ENCODE measurements around the gene ZCWPW1.
A peak's percentile ranks its signal among the peaks of the same experiment; 100 is the strongest.
"Not testable (repeated sequence)": the region's sequence is repeated elsewhere in the genome, so short reads cannot be mapped to it uniquely, and the experiment has no call there.

The ZCWPW1 gene

DNA sequence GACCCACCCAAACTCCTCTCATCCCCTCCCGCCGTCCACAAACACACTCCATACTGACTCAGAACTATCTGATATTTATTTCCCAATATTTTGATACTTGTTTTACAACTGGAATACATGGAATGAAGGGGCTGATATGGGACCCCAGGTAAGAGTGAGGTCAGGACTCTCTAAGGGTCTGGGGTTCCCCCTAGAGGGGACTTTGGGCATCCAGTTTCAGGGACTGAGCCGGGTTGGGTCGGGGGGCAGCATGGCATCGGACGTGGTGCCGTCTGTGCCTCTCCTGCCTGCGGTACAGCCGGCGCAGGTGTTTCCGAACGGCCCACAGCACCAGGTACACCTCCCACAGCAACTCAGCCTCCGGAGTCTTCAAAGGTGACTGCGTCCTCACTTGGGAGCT lies 28.1 kb upstream of the ZCWPW1 start:
- DNase-seq (ENCODE audit: low spot score) = no peak

DNA sequence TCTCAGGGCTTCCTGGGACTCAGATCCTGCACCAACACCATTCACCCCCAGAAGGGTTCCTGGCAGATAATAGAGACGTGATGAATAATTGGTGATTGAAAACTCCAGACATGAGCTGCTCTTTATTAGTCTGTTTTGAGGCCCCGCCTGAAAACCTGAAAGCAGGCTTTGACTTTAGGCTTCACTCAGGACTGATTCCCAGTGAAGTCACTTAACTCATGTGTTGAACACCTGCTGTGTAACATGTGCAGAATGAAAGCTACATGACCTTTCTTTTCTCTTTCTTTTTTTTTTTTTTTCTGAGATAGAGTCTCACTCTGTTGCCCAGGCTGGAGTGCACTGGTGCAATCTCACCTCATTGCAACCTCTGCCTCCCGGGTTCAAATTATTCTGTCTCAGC lies 26.7 kb upstream of the ZCWPW1 start:
- DNase-seq (ENCODE audit: low spot score) = no peak

DNA sequence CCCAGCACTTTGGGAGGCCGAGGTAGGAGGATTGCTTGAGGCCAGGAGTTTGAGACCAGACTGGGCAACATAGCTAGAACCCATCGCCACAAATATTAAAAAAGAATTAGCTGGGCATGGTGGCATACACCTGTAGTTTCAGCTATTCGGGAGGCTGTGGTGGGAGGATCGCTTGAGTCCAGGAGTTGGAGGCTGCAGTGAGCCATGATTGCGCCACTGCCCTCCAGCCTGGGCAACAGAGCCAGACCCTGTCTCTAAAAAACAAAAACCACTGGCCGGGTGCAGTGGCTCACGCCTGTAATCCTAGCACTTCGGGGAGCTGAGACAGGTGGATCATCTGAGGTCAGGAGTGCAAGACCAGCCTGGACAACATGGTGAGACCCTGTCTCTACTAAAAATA lies 25.4 kb upstream of the ZCWPW1 start:
- DNase-seq (ENCODE audit: low spot score) = not testable (repeated sequence)

DNA sequence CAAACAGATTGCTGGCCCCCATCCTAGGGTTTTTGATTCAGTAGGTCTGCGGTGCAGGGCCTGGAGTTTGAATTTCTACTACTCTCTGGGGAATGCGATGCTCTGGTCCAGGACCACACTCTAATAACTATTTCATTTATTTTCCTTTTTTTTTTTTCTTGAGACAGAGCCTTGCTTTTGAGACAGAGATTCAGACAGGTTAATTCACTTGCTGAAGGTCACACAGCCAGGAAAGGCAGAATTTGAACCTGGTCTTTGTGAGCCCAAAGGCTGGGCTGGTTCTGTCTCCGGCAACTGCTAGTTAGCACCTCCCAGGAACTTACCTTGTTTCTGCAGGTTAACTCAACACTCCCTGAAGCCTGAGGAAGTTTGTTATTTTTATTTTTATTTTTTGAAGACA lies 24.0 kb upstream of the ZCWPW1 start:
- no peak for DNase-seq (ENCODE audit: low spot score)

DNA sequence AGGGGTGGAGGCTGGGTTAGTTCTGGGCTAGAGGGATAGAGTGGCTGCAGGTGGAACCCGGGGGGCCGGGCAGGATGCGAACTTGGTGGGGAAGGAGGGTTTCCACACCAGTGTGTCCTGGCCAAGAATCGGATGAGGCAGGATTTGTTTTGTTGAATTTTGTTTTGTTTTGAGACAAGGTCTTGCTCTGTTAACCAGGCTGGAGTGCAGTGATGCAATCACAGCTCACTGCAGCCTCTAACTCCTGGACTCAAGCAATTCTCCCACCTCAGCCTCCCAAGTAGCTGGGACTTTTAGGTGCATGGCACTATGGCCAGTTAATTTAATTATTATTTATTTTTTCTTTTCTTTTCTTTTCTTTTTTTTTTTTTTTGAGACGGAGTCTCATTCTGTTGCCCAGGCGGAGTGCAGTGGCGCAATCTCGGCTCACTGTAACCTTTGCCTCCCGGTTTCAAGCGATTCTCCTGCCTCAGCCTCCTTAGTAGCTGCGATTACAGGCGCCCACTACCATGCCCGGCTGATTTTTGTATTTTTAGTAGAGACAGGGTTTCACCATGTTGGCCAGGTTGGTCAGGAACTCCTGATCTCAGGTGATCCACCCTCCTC lies 20.8 kb upstream of the ZCWPW1 start:
- DNase-seq (ENCODE audit: low spot score) = no peak

DNA sequence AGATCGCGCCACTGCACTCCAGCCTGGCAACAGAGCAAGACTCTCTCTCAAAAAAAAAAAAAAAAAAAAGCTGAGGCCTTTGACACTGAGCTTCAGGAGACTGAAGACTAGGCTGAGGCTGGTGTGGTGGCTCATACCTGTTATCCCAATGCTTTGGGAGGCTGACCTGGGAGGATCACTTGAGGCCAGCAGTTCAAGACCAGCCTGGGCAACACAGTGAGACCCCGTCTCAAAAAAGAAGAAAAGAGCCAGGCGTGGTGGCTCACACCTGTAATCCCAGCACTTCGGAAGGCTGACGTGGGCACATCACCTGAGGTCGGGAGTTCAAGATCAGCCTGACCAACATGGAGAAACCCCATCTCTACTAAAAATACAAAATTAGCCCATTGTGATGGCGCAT lies 18.9 kb upstream of the ZCWPW1 start:
- not testable (repeated sequence) for DNase-seq (ENCODE audit: low spot score)

DNA sequence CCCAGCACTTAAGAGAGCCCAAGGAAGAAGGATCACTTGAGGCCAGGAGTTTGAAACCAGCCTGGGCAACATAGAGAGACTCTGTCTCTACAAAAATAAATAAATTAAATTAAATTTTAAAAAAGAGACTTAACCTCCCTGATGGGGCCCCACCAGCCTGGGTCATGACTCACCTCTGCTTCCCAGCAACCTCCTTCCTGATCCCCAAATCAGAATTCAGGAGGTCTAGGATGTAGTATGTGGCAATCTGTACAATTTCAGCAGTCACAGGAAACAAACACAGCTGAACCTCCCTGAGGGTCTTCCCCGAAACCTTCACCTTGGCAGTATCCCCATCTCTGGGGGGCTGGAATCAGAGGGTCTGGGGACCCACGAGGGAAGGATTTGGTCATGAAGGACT lies 17.5 kb upstream of the ZCWPW1 start:
- no peak for DNase-seq (ENCODE audit: low spot score)

DNA sequence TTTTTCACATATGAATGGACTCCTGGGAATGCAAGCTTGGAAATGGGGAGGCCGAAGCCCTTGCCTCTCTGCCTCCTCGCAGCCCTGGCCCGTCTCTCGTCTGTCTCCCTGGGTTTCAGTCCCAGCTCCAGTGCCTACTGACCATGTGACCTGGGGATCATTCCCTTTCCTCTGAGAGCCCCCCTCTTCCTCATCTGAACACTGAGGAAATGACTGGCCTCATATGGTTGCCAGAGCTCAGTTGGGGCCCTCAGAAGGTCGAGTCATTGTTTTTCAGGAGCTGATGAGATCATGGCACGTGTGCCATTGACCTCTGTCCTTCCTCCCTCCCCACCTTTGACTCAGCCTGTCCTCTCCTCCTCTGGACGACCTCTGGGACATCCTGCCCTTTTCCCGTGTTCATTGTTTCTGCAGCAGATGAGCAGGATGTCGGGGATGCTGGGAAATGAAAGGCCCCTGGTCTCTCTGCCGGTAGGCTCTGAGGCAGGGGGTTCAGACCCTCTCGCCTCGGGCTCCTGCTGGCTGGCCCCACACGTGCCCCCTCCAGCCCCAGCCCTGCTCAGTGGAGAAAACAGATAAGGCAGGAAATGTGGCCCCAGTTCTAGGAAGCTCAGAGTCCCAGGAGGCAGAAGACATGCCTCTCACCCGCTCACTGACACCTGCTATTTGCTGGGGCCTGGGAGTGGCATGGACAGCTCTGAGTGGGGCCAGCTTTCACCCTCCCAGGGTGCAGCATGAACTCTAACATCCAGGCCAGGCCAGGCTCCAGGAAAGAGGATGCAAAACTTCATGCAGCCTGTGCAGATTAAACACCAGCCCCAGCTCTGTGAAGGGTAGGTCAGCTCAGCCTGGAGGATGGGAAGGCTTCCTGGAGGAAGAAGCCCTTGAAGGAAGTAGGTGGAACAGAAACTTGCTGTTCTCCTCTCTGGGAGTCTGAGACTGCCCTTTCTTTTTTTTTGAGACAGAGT lies 16.1 kb upstream of the ZCWPW1 start:
- DNase-seq (ENCODE audit: low spot score) = no peak

DNA sequence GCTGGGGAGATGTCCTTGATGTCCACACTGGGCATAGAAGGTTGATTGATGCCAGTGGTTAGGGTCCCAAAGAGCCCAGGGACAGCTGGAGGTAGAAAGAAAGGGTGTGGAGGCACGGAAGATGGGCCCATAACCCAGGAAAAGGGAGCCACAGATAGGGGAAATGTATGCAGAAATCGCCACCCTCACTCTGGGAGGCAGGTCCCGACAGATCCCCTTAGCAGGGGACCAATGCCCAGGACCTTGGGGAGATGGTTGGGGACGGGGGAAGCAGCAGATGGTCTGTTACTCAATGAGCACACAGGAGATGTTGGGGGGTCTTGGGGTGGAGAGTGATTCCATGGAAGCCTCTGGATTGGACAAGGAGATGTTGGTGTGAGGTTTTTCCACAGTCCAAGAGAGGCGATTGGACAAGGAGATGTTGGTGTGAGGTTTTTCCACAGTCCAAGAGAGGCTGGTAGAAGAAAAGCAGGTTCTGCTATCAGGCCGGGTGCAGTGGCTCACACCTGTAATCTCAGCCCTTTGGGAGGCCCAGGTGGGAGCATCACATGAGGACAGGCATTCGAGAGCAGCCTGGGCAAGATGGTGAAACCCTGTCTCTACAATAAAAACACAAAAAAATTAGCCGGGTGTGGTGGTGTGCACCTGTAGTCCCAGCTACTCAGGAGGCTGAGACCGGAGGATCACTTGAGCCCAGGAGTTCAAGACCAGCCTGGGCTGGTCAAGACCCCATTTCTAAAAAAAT lies 14.8 kb upstream of the ZCWPW1 start:
- no peak for DNase-seq (ENCODE audit: low spot score)

DNA sequence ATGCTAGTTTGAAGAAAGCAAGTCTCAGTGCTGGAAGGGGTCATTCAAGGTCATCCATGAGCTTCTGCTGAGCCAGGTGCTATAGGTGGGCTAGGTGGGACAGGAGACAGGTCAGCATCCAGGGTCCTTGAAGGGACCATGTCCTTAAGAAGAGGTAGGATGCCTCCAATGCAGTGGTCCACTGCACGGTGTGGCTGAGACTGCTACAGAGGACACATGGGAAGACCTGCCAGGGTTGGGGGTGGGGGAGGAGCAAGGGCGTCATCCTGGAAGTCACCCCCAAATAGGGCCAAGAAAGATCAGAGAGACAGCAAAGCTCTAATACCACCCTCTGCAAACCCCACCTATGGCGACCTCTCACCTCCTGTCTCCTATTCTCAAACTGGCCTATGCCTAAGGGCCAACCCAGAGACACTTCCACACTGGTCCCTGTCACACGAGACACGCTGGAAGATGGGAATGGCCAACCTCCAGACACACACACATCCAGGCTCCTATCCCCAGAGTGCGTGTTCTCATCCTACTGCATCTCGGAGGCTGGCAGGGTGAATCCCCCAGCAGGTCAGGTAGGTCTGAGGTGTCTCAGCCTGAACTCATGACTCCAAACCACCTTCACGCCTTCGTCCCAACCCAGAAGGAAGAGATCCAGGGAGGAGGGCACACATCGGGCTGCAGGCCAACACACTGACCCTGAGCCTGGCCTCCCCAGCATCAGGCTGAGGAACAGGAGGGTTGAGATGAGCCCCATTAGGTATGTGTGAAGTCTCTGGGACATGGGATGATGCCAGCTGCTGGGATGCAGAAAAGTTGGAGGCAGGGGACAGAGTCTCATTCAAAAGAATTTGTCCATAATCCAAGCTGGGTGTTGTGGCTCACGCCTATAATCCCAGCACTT lies 13.4 kb upstream of the ZCWPW1 start:
- DNase-seq (ENCODE audit: low spot score) = no peak

DNA sequence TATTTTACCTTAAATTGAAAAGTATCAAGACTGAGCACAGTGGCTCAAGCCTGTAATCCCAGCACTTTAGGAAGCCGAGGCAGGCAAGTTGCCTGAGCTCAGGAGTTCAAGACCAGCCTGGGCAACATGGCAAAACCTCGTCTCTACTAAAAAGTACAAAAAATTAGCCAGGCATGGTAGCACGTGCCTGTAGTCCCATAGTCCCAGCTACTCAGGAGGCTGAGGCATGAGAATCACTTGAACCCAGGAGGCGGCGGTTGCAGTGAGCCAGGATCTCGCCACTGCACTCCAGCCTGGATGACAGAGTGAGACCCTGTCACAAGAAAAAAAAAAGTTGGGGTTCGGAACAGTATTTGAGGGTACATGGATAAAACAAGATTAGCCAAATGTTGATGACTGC lies 10.7 kb upstream of the ZCWPW1 start:
- not testable (repeated sequence) for DNase-seq (ENCODE audit: low spot score)

DNA sequence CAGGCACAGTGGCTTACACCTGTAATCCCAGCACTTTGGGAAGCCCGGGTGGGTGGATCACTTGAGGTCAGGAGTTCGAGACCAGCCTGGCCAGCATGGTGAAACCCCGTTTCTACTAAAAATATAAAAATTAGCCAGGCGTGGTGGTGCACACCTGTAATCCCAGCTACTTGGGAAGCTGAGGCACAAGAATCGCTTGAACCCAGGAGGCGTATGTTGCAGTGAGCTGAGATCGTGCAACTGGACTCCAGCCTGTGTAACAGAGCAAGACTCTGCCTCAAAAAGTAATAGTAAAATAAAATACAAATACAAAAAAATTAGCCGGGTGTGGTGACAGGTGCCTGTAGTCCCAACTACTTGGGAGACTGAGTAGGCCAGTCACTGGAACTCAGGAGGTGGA lies 10.2 kb upstream of the ZCWPW1 start:
- not testable (repeated sequence) for DNase-seq (ENCODE audit: low spot score)

DNA sequence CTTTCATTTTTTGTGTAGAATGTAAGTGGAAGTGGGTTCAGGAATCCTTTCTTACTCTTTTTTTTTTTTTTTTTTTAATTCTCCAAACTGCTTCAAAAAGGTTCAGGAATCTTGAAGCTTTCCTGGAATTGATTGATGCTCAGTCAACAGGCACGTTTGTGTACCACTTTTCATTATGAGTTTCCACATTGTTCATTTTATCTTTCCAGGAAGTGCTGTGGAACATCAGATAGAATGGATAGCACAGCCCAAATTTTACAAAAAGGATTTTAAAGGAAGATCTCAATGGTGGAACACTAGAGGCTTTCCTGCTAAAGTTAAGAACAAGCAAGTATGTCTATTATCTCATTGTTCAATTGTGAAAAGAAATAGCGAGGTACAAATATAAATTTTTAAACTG lies 9.7 kb upstream of the ZCWPW1 start:
- DNase-seq (ENCODE audit: low spot score) = no peak

DNA sequence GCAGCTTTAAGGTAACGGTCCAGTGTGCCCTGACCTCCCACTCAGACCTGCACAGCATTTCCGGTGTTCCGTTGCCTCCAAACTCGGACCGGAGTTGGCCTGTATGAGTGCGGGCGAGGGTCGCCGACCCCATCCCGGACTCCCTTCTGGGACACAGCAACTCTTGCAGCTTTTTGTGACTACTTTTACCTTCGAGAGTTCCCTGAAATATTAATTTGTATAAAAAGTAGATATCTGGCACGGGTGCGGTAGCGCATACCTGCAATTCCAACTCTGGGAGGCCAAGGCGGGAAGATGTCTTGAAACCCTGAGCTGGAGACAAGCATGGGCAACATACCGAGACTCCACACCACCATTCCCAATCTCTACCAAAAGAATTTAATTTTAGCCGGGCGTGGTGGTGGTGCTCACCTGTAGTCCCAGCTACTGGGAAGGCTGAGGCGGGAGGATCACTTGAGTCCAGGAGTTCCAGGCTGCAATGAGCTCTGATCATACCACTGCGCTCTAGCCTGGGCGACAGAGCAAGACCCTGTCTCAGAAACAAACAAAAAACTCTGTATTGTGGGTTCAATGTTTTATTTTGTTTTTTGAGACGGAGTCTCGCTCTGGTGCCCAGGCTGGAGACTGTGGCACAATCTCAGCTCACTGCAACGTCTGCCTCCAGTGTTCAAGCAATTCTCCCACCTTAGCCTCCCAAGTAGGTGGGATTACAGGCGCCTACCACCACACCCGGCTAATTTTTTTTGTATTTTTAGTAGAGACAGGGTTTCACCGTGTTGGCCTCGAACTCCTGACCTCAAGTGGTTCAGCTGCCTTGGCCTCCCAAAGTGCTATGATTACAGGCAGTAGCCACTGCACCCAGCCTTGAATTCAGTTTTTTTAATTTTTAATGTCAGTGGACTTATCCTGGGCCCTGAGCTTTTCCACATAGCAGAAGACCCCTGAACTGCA lies 8.9 kb upstream of the ZCWPW1 start:
- DNase-seq (ENCODE audit: low spot score) = no peak

DNA sequence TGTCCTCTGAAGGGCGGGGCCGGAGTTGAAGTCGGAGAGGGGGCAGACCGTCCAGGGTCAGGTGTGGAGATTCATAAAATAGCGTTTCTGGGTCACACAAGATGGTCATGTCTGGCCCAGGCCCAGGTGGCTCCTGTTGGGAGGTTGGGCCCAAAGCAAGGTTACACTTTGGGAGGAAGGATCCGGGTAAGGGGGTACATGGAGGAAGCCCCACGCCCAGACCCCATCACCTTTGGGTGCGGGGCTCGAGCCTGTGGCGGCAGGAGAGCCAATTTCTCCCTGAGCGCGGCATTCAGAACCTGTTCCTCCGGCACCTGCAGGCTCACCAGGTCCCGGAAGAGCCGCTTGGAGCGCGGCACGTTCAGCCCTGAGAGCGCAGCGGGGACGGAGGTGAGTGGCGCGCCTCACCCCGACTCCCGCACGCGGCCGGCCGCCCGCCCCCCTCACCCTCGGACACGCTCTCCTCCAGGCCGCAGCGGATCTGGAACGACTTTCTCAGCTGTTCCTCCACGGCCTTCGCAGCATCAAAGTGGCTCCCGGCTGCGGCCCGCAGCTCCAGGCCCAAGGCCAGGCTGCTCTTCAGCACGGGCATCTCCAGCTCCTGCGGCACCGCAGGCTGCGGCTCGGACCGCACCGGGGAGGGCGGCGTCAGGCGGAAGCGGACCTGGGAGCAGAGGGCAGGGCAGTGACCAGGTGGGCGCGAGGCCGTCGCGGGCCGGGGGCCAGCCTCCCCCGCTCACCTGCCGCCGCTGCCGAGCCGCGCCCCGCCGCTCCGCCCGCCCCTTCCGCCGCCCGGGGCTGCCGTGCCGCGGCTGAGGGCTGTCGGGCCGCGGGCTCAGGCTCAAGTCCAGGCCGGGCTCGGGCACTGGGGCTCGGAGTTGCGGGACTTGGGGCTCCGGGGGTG lies 7.2 kb upstream of the ZCWPW1 start:
- DNase-seq (ENCODE audit: low spot score) = peak; percentile 34

DNA sequence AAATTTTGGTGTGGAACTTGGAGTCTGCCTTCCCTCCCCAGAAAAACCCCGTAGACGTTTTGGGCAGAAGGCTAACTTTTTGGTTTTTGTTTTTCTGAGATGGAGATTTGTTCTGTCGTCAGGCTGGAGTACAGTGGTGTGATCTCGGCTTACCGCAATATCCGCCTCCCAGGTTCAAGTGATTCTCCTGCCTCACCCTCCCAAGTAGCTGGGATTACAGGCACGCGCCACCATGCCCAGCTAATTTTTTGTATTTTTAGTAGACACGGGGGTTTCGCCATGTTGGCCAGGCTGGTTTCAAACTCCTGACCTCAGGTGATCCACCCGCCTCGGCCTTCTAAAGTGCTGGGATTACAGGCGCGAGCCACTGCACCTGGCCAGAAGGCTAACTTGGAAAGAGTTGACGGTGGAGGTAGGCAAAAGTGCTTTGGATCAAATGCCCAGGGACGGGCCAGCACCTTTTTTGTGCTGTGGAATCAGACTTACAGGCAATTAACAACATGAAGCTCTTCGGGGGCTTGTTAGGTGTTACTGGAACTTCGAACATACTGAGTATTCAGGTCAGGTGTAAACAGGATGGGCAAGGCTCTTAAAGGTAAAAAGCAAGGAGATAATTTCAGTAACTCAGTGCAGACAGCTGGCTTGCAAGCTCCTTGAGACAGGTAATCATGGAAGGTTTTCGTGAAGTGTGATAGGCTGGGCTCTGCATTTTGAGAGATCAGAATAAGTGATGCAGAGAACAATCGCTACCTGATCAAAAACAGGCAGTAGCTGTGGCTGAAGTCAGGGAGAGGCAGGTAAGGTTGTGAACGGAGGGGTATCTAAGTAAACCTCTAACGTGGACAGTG lies 6.0 kb upstream of the ZCWPW1 start:
- no peak for DNase-seq (ENCODE audit: low spot score)

DNA sequence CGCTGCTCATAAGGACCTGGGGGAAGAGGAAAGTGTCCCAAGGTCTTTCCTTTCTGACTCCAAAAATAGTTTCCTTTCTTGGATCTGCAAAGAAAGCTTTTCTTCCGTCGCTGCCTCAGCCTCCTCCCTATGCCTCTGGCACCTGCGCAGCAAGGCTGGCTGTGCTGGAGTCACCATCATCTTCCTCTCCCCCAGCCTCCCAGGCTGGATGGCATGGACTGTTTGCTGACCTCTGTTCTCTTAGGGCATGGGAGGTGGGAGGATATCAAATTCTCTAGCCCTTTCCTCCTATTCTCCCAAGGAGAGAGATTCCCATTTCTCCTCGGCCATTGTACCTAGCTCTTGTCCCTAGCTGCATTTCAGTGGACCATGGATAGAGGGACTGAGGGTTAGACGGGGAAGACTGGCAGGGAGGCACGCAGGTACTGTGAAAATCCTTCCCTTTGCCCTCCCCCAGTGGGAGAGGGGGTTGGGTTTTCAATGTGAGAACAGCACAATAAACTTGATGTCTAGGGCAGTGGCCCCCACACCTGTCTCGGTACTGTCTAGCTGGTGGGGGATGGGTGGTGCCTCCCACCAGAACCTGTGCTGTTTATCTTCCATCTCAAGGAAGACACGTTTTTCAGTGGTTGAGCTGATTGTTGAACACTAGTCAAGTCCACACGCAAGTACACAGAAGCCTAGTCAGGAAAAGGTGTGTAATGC lies 5.2 kb upstream of the ZCWPW1 start:
- no peak for DNase-seq (ENCODE audit: low spot score)

DNA sequence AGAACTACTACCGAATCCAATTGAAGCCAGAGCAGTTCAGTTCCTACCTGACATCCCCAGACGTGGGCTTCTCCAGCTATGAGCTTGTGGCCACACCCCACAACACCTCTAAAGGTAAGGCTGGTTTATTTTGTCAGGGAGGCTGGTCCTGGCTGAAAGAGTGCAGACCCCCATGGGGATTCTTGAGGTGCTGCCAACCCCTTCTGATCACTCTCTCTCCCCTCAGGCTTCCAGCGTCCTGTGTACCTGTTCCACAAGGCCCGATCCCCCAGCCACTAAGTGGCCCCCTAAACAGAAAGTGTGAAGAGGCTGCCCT lies 4.7 kb upstream of the ZCWPW1 start:
- no peak for DNase-seq (ENCODE audit: low spot score)
